PC-9 (cell line): ENCODE data around the gene ASTN2.

ENCODE experiments used
- CTCF ChIP-seq: fragments of 200-600 bp; sonication (generic); conservative IDR thresholded peaks from 2 replicates; pipeline ENCODE4 v1.6.1; 2017; ENCODE audit warnings: mixed run types, antibody characterized with exemption, mild to moderate bottlenecking, moderate library complexity
- EZH2 ChIP-seq: fragments of 200-600 bp; sonication (generic); IDR thresholded peaks from 2 replicates; pipeline ENCODE4 v1.8.0; 2017; ENCODE audit warnings: antibody characterized with exemption, low read depth

GRCh38 chr9:116558818-116559540, 855.9 kb downstream of the ASTN2 start:
- TF ChIP-seq CTCF = no peak
- no peak for TF ChIP-seq EZH2
